ENCODE measurements around the gene NEUROG2.
"Not testable (repeated sequence)": the region's sequence is repeated elsewhere in the genome, so short reads cannot be mapped to it uniquely, and the experiment has no call there.

The NEUROG2 gene

DNA sequence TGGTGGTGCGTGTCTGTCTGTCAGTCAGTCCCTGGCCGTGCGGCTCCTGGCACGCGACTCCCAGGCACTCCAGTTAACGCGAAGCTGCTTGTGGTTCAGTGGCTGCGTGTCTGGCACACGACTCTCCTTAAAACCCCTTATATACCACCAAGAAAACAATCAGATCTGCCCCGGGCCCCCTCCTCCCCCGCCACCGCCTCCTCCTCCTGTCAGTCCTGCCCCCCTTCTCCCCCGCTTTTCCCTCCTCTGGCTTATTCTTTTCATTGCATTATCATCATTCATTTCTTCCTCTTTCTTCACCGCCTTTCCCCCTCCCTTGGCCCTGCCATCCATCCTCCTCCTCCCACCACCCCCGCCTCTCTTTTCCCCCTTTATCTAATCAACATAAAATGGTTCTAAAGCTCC lies at the start of gene NEUROG2:
NEUROG2 (minus strand) TSS at position 115 of the 405 bp plus-strand sequence. CDS start 705 bp downstream, outside the sequence.
- no peak for DNase-seq

DNA sequence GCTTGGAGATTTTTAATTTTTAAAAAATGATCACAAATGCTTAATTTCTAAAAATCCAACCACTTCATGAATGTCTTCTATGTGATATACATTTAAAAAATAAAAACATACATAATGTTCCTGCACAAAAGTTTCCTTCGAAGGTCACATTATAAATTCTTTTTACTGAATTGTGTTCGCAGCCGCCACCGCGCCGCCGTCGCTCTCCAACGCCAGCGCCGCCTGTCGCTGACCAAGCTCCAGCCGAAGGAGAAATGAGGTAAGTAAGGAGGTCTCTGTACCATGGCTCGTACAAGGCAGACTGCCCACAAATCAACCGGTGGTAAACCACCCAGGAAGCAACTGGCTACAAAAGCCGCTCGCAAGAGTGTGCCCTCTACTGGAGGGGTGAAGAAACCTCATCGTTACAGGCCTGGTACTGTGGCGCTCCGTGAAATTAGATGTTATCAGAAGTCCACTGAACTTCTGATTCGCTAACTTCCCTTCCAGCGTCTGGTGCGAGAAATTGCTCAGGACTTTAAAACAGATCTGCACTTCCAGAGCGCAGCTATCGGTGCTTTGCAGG lies 48.8 kb upstream of the NEUROG2 start:
- no peak for DNase-seq

DNA sequence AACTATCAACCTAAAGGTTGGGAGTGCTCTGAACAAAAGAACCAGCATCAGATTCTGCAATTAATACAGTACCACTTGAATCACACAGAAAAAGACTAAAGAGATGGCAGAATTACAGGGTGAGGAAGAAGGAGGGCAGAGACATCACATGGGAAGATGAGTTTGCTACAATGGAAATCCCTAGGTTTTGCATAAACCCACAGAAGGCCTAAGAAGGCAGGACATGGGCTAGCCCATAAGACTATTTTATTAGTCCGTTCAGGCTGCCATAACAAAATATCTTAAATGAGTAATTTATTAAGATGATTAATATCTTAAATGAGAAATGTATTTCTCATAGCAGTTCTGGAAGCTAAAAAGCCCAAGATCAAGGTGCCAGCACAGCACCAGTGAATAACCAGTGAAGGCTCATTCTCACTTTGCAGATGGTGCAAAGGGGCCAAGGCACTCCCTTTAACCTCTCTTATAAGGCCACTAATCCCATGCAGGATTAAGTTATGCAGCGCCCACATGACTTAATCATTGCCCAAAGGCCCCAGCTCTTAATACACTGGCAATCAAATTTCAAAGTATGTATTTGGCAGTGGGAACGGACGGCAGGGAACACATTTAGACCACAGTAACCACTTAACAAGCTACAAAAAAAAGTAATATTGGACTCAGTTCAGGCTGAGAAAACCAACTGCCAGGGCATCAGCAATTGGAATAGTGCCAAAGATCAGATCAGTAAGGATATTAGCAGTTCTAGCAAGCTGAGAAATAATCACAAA lies 47.6 kb upstream of the NEUROG2 start:
- DNase-seq, result peak; percentile 52

DNA sequence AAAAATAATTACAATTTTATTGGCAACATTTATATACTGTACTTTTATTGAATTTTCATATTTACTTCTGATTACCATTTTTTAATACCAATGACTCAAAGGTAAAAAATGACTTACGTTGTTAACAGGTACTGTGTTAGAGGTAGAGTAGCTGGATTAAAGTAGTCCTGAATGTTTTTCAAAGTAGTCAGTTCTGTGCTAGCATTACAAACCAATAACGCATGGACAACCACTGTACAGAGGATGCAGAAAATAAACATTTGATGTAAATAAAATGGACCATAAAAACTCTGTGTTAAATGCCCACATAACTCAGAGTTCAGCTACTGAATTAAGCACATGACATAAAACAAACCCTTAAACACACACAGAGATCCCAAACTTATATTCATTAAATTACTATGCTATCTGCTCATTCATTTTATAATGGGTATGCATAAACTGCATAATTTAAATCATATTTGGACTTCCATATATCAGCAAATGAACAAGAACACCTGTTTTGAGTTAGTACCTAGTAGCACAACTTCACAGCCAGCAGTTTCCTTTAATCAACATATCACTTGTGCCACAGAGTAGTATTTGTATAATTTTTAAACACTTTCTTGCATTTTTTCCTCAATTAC lies 46.4 kb upstream of the NEUROG2 start:
- no peak for DNase-seq

DNA sequence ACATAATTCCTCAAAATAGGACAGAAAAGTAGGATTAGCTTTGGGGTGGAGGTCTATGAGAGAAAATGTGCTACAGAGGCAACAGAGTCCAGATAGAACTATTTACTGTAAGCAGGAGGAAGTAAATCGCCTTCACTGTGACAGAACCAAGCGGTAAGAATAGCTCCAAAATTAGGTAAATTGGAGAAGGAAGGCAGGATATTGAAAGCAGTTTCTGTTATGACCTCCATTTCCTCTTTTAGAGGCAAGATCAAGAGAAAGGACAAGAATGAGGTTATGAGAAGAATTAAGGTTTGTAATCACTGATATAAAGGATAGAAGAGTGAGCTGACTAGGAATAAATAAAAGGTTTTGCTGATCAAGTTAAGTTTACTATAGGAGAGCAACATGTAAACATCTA lies 44.1 kb upstream of the NEUROG2 start:
- DNase-seq, result no peak

DNA sequence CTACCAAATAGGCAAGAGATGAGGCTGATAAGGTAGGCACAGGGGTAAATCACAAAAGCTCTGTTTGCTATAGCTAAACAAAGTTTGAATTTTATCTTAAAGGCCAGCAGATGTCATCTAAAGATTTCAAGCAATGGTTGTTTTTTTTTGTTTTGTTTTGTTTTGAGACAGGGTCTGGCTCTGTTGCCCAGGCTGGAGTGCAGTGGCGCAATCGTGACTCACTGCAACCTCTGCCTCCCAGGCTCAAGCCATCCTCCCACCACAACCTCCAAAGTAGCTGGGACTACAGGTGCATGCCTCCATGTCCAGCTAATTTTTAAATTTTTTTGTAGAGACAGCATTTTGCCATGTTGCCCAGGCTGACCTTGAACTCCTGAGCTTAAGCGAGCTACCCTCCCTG lies 43.1 kb upstream of the NEUROG2 start:
- DNase-seq, result no peak

DNA sequence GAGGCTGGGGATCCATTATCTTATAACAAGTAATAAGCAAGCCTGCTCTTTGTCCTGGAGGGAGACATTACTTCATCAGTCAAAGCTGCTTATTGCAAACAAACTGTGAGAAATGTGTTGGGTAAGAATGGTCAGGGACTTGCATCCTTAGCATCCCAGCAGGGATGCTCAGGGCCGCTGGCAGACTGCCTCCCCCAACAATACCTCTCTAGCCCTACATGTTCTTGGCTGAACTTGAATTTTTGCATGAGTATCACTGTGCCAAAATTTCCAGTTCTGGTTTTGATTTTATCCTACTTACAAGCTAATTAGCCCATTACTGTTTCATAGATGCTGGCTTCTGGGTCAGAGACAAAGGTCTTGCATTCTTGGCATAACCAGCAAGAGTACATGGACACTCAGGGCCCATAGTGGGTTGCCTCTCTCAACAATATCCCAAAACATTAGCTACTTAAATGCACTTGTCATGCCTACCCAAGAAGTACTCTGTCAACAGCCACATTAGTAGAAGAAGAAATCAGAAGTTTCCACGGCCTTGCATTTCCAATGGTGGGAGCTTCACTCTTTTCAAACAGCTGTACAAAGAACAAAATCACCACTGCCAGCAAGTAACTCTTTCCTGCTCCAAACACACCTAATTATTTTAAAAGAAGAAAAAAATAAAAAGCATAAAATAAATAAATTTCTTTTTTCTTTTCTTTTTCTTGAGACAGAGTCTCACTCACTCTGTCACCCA lies 41.9 kb upstream of the NEUROG2 start:
- no peak for DNase-seq

DNA sequence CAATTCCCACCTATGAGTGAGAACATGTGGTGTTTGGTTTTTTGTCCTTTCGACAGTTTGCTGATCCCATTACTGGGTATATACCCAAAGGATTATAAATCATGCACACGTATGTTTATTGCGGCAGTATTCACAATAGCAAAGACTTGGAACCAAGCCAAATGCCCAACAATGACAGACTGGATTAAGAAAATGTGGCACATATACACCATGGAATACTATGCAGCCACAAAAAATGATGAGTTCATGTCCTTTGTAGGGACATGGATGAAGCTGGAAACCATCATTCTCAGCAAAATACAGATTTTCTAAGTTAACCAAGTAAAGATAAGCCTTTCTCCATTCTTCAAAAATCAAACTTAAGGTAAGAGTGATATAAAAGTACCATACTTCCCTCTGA lies 38.3 kb upstream of the NEUROG2 start:
- not testable (repeated sequence) for DNase-seq

DNA sequence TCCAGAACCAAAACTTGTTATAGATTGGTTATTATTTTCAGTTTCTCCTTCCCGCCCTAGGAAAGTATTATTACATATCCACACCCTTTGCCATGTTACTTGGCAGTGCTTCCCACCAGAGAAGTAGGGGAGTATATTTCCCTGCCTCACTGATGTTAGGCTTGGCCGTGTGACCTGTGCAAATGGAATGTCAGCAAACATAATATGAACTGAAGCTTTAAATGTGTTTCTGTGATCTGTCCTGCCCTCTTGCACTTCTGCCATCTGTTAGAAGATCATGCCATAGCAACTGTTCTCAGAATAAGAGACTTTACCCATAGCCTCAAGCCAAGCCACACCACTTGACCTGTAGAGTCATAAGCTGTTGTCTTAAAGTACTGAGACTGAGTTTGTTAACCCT lies 36.7 kb upstream of the NEUROG2 start:
- DNase-seq, result no peak

DNA sequence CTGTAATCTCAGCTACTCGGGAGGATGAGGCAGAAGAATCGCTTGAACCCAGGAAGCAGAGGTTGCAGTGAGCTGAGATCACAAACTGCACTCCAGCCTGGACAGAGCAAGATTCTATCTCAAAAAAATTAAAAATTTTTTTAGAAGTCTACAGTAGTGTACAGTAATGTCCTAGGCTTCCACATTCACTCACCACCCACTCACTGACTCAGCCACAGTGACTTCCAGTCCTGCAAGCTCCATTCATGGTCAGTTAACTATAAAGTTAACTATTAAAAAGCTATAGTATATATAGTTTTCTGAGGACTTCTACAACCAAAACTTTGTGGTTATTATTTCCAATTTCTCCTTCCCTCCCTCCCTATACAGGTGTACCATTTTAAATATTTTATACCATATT lies 34.7 kb upstream of the NEUROG2 start:
- no peak for DNase-seq

DNA sequence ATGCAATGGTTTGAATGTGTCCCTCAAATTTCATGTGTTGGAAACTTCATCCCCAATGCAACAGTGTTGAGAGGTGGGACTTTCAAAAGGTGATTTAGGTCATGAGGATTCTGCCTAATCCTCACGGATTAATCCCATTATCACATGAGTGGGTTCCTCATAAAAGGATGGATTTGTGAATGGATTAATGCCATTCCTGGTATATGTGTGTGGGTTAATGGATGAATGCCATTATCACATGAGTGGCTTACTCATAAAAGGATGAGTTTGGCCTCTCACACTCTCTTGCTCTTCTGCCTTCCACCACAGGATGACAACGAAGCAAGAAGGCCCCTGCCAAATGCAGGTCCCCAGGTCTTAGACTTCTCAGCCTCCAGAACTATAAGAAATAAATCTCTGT lies 30.5 kb upstream of the NEUROG2 start:
- no peak for DNase-seq

DNA sequence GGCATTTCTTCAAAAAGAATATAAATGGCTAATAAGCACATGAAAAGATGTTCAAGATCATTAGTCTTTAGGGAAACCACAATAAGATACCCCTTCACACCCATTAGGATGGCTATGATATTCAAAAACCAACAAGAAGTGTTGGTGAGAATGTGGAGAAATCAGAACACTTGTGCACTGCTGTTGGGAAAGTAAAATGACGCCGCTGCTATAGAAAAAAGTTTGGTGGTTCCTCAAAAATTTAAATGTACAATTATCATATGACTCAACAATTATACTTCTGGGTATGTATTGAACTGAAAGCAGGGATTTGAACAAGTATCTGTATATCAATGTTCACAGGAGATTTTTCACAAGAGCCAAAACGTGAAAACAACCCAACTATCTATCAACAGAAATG lies 29.4 kb upstream of the NEUROG2 start:
- DNase-seq, result no peak

DNA sequence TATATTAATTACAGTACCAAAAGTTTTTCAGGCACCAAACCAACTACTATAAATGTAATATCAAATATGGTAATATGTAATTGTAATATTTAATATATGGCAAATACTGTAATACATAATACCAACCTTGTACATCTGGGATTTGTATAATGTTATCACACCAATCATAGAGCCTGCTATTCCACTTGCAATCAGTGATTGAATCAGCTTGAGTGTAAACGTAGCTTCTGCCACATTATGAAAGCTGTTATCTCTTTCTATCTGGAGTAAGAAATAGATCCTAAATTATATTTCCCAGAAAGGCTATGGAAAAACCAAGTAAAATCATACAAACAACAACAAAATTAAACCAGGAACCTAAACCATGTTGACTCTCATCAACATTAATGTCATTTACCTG lies 24.7 kb upstream of the NEUROG2 start:
- DNase-seq, result no peak

DNA sequence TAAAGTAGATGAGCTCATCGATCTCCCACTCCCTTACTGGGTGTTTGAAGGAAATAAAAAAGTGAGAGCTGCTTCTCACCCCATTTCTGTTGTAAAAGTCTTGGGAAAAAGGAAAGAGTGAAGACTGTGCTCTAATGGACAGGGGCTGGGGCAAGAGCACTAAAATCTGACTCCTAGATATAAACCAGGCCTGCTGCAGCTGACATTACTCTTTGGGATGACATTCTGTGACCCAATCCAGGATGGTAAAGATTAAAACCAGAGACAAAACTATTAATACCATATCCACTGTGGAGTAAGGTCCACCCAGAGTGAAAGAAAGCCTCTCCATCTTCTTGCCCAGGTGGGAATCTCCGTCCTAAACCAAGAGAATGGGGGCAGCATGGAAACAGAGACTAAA lies 20.1 kb upstream of the NEUROG2 start:
- DNase-seq, result no peak

DNA sequence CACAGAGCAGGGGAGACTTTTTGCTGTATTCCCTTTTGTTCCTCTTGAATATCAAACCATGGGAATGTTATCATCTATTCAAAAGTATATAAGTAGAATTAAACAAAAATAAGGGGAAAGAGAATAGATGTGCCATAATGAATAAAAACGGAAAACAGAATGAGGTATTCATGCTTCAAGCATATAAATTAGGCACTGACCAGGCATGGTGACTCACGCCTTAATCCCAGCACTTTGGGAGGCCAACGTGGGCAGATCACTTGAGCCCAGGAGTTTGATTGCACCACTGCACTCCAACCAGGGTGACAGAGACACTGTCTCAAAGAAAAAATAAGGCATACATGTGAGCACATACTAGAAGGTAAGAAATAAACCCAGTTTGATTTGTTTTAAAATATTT lies 16.3 kb upstream of the NEUROG2 start:
- DNase-seq, result no peak

DNA sequence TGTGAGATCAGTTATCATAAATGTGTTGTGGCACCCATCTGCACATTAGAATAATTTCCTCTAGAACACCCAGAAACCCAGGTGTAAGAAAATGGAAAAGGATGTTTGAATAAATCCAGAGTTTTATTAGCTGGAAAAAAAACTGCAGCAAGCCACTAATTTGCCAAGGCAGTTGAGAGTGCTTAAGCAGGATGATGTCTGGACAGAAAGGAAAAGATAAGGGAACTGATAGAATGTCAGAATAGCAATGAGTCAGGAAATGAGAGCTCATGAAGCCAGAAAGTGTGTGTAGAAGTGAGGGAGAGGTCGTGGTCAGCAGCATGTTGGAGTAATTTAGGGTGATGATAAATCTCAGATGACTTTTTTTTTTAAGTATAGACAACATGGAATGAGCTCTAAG lies 15.2 kb upstream of the NEUROG2 start:
- no peak for DNase-seq

DNA sequence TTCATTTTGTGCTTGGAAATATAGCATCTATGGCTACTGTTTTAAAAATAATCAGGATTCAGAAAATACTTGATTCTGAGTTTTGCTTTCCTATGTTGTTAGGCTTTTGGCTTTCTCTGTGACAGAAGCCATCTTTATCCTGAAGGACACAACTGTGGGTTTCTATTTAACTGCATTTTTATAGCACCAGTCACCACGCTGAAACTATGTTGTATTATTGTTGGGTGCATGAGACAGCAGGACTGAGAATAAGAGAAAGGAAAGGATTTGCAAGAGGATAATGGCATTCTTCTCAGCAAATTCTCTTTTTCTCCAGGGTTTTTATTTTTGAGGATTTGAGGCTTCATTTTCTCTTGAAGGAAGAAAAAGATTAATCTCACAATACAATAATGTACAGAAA lies 10.1 kb upstream of the NEUROG2 start:
- DNase-seq, result no peak

DNA sequence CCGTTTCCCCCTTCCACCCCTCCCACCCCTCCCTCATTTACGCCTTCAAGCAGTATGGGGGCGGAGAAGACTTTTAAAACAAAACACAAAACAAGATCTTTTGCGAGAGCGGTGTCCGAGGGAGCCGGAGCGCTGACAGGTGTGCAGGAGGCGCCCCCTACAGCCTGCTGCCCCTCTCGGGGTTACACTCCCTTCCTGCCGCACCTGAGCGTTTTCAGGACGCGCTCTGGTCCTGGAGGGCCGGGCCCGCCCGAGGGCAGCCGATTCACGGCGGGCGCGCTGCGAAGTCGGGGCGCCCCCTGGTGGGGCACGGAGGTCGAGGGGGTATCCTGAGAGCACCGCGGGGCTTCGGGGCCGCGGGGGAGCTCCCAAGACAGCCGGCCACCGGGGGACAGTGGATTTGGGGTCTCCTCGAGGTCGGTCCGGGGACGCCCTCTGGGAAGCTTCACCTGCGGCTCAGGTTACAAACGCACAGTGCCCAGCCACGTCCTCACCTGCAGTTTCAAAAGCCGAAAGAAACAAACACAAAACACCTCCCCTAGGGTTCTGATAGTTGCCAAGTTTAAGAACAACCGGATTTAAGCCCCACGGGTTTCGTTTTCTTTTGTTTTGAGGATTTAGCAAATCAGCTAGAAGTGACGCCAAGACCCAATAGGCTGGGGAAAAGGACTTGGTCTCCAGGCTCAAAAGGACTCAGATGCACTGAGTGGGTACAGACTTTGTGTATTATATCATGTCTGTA lies 8.0 kb upstream of the NEUROG2 start:
- peak; percentile 71 for DNase-seq

DNA sequence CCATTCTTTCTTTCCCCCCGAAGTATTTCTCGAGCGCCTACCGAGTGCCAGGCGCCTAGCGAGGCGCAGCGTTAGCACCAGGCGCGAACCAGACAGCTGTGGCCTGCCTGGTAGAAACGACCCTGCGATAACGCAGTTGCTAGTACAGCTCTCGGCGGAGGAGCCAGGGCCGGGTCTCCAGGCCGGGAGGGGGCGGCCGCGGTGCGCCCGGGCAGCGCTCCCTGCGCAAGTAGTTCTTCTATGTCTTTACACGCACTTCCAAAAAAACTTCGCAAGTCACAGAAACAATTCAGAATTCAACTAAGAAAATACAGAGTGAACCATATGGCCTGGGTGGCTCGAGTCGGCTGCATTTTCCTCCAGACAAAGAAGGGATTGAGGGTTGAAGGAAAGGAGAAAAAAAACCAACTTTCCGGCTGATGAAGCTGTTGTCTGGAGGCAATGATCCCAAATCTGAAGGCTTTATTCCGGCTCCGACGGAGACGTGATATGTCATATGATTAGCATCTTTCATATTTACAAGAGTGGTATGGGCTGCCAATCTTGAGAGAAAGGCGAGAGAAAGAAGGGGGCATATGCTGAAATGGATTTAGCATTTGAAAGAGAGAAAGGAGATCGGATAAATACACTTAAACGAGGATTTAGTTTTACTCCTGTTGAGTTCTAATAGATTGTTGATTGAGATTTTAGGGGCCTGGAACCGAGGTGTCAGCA lies 7.2 kb upstream of the NEUROG2 start:
- DNase-seq, result peak; percentile 73

DNA sequence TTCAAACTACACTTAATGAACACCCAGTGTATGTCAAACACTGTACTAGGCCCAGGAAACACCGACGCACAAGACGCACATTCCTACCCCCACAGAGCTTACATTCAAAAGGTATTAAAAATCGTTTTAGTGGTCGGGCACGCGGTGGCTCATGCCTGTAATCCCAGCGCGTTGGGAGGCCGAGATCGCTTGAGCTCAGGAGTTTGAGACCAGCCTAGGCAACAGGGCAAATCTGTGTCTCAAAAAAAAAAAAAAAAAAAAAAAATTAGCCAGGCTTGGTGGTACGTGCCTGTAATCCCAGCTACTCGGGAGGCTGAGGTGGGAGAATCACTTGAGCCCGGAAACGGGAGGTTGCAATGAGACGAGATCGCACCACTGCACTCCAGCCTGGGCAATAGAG lies 6.5 kb upstream of the NEUROG2 start:
- DNase-seq, result not testable (repeated sequence)

DNA sequence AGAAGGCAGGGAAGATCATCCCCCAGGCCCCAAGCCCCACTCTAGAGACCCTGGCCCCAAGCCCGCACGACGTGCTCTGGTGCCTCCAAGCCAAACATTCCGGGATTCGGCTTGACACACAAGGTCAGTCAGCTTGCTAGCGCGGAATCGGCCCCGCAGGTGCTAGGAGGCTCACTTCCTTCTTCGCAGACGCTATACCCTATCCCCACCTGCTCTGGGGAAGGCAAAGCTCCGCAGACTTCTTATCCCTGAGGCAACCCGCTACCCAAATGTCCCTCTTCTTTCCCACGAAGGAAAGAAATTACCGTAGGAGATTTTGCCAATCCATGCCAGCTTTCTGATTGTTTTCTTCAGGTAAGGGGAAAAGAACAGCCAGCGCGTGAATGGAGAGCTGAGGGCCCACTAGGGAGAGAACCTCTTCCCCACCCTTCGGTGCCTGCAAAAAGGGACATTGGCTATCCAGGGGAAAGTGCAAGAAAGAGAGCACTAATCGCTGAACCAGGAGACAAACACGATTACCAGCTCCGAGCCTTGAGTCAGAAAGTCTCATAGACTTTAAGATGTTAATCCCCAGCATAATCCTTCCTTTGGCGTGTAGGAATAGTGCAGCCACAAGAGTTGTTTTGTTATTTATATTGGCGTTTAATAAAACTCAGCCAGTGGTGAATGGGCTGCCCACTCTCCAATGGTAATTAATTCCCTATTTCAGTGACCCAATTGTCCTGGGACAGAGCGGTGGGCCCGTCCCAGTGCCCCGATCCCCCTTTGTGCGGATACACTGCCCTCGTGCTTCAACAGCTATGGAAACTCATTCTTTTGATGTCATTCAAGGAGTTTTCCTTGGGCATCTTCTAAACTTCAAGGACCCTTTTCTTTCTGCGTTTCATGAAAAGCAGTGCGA lies 5.4 kb upstream of the NEUROG2 start:
- DNase-seq, result no peak

Data from hematopoietic multipotent progenitor cell treated with erythropoietin and hydrocortisone succinate and interleukin-3 and kit ligand, for 6 days (in vitro differentiated cells).